Raji (cell line): ENCODE results near the gene RANBP10.

Experiments used
- POLR2A ChIP-seq: IDR thresholded peaks from 2 replicates; pipeline ENCODE4 v1.6.1; 2011; ENCODE audit warnings: low read depth, low read length, control low read depth; ENCODE audit not compliant: insufficient read depth

RANBP10 gene

GRCh38 chr16:67704110-67704509 lies 102.2 kb downstream of the RANBP10 start:
- no peak for TF ChIP-seq POLR2A

- TF ChIP-seq POLR2A, result no peak
Observed at GRCh38 chr16:67703626-67704025, 102.7 kb downstream of the RANBP10 start.

GRCh38 chr16:67702130-67702529 lies 104.2 kb downstream of the RANBP10 start:
- TF ChIP-seq POLR2A, result no peak

GRCh38 chr16:67701420-67701819 lies 104.9 kb downstream of the RANBP10 start:
- TF ChIP-seq POLR2A, result no peak

- TF ChIP-seq POLR2A, result no peak
Observed at GRCh38 chr16:67699265-67699664, 107.1 kb downstream of the RANBP10 start.

- TF ChIP-seq POLR2A, result no peak
Observed at GRCh38 chr16:67697422-67698185, 108.8 kb downstream of the RANBP10 start.

- TF ChIP-seq POLR2A, result no peak
Observed at GRCh38 chr16:67694611-67695010, 111.7 kb downstream of the RANBP10 start.

GRCh38 chr16:67685388-67686112 lies 120.8 kb downstream of the RANBP10 start:
- no peak for TF ChIP-seq POLR2A

GRCh38 chr16:67683767-67684166 lies 122.6 kb downstream of the RANBP10 start:
- no peak for TF ChIP-seq POLR2A

GRCh38 chr16:67679935-67680897 lies 126.1 kb downstream of the RANBP10 start:
- no peak for TF ChIP-seq POLR2A

GRCh38 chr16:67678354-67679023 lies 127.9 kb downstream of the RANBP10 start:
- TF ChIP-seq POLR2A, result no peak

- TF ChIP-seq POLR2A, result no peak
Observed at GRCh38 chr16:67677712-67678111, 128.6 kb downstream of the RANBP10 start.

GRCh38 chr16:67676939-67677338 lies 129.4 kb downstream of the RANBP10 start:
- no peak for TF ChIP-seq POLR2A

- no peak for TF ChIP-seq POLR2A
Observed at GRCh38 chr16:67676516-67676915, 129.8 kb downstream of the RANBP10 start.

GRCh38 chr16:67675999-67676398 lies 130.4 kb downstream of the RANBP10 start:
- TF ChIP-seq POLR2A, result no peak
